GM12872 (cell line): ENCODE measurements around the gene GALE.

Experiments
- TF ChIP-seq, protein P1 (sequence below): IDR thresholded peaks from 3 replicates; pipeline ENCODE4 v1.5.1; 2011; ENCODE audit warnings: low read depth, mild to moderate bottlenecking, low read length, moderate library complexity; ENCODE audit not compliant: insufficient read depth

GALE gene

DNA sequence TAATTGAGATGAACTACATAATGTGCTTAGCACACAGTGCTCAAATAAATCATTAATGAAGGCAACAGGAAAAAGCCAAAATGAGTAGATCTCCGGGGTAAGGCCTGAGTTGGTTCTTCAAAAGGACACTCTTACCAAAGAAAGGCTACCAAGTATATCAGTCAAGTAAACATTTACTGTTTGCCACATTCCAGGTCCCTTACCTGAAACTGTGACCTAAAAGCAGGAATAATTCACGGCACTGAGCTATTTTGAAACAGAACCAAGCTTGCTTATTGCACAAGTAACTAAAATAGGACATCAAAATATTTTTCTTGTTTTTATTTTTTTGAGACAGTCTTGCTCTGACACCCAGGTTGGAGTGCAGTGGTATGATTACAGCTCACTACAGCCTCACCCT is 24.3 kb downstream of the GALE start:
- TF ChIP-seq, protein P1, sequence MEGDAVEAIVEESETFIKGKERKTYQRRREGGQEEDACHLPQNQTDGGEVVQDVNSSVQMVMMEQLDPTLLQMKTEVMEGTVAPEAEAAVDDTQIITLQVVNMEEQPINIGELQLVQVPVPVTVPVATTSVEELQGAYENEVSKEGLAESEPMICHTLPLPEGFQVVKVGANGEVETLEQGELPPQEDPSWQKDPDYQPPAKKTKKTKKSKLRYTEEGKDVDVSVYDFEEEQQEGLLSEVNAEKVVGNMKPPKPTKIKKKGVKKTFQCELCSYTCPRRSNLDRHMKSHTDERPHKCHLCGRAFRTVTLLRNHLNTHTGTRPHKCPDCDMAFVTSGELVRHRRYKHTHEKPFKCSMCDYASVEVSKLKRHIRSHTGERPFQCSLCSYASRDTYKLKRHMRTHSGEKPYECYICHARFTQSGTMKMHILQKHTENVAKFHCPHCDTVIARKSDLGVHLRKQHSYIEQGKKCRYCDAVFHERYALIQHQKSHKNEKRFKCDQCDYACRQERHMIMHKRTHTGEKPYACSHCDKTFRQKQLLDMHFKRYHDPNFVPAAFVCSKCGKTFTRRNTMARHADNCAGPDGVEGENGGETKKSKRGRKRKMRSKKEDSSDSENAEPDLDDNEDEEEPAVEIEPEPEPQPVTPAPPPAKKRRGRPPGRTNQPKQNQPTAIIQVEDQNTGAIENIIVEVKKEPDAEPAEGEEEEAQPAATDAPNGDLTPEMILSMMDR, result no peak

DNA sequence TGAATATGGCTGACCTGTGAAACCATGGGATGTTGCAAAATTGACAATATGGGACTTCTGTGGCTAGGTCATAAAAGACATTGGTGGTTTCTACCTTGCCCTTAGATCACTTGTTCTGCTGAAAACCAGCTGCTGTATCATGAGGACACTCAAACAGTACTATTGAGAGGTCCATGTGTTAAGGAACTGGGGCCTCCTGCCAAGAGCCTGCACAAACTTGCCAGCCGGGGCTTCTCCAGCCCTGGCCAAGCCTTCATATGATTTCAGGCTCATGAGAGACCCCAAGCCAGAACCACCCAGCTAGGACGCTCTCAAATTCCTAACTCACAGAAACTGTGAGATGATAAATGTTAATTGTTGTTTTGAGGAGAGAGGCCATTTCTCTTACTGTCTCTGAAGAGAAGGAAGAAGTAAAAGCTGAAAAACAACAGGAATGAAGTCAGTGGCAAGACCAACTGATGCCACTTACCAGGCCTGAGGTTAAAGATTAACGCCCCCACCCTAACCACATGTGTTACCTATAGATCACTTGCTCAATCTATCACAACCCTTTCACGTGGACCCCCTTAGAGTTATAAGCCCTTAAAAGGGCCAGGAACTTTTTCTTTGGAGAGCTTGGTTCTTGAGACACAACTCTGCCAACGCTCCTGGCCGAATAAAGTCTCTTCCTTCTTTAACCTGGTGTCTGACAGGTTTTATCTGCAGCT is 26.2 kb downstream of the GALE start:
- TF ChIP-seq, protein P1, result no peak

DNA sequence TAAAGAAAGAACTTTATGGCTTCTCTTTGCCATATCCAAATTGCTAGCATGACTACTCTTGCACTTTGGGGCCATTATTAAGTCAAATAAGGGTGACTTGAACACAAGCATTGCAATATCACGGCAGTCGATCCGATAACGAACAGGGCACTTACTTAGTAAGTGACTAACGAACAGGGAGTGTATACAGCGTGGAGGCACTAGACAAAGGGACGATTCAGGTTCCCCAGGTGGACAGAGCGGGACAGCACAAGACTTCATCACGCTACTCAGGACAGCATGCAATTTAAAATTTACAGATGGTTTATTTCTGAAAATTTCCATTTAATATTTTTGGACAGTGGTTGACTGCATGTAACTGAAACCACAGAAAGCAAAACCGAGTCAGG is 27.7 kb downstream of the GALE start:
- TF ChIP-seq, protein P1, result no peak

DNA sequence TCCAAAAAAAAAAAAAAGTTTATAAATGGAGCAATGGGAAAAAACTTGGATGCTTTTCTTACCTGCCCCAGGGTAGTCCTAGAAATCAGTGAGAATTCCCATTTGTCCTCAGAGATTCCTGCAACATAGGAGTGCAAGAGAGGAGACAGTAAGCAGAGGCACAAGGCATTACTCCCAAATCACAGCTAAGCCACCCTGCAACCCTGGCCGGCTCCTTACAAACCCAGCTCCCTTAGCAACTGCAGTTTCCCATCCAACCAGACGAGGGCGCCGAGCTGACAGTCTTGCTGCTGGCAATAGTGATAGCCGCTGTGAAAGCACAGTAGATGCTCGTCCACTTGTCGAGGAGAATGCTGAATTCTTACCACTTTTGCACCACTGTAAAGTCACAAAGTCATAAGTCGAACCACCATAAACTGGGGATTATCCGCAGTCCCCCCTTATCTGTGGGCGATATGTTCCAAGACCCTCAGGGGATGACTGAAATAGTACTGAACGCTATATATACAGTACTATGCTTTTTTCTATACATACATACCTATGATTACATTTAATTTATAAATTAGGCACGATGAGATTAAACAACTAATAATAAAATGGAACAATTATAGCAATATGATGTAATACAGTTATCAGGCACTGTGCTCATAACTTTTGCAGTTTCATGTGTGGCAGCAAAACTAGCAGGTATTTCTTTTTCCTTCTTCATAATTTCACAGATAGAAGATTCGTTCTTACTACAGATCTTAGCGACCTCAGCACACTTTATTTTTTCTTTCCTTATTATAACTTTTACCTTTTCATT is 28.3 kb downstream of the GALE start:
- TF ChIP-seq, protein P1, result peak; percentile 99

GRCh38 chr1:23768733-23769132 is 31.8 kb downstream of the GALE start:
- TF ChIP-seq, protein P1, result no peak

GRCh38 chr1:23763041-23763577 is 37.4 kb downstream of the GALE start:
- TF ChIP-seq, protein P1, result no peak

GRCh38 chr1:23759277-23759676 is 41.3 kb downstream of the GALE start:
- TF ChIP-seq, protein P1, result no peak
